COR-L47 (cell line): ENCODE measurements around the gene AAGAB.
"Not testable (repeated sequence)": the region's sequence is repeated elsewhere in the genome, so short reads cannot be mapped to it uniquely, and the experiment has no call there.

ENCODE experiments used
- DNase-seq: peaks from one replicate; lab custom pipeline; 2025; lab: John Stamatoyannopoulos, UW

Gene AAGAB

DNA sequence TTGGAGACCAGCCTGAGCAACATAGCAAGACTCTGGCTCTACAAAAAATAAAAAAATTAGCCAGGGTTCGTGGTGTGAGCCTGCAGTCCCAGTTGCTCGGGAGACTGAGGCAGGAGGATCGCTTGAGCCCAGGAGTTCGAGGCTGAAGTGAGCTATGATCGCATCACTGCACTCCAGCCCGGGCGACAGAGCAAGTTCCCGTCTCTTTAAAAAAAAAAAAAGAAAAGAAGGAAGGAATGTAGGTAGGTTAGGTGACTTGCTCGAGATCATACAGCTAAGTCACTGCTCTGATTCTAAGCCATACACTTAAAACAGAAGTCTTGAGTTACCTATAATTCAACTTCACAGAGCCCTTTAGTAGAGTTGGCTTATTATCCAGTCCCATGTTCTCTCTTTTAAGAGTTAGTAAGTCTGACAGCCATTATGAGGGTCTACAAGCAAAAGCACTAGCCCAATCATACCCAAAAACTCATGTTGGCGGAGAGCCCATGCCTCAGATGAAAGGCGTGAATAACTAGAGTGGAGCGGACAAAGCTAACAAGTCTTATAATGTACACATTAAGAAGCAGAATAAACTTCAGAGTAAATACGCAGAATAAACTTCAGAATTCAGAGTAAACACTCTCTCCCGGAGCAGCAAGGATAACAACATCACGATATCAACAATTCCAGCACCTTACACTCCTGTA lies 768 bp downstream of the AAGAB start:
- DNase-seq: no peak

DNA sequence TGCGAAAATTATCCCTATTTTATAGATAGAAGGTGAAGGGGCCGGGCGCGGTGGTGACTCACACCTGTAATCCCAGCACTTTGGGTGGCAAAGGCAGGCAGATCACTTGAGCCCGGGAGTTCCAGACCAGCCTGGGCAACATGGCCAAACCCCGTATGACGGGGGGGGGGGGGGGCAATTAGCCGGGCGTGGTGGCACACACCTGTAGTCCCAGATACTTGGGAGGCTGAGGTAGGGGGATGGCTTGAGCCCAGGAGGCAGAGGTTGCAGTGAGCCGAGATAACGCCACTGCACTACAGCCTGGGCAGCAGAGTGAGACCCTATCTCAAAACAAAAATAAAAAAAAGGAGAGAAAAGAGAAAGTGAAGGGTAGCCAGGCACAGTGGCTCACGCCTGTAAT lies 1.4 kb downstream of the AAGAB start:
- DNase-seq: no peak

- DNase-seq: no peak
Observed at GRCh38 chr15:67251318-67251717, 3.1 kb downstream of the AAGAB start.

DNA sequence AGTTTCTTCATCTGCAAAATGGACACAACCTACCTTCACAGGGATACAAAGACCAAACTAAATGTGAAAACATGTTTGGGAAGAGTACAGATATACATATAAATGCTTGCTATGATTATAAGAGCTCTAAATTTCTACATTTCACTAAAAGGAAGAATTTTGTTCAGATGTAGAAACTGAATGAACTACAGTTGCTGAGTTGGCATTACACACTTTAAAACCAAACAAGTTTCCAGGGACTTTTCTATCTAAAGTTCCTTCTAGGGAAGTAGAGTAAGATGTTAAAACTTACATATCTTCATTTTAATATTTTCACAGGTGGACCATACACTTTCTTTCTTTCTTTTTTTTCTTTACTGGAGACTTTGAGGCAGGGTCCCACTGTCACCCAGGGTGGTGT lies 4.6 kb downstream of the AAGAB start:
- DNase-seq: no peak

DNA sequence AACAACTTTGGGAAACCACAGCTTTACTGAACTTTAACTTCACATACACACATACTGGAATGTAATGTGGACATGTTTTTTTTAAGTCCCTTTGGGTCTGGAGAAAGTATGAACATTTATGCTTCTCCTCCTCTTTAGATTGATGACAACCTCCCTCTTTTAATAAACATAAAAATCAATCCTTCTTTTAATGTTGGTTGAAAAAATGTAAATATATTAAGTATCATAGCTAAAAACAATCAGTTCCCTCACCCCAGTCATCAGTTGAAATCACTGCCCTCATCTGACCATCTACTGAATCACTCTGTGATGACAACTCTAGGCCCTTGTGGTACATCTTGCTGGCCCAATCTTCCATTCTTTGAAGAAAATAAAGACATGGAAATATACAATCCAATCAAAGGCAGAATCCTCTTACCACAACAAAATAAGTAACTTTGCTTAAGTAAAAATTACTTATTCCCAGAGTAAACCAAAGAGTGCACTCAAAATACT lies 6.4 kb downstream of the AAGAB start:
- DNase-seq: no peak

GRCh38 chr15:67246606-67247005 lies 7.9 kb downstream of the AAGAB start:
- DNase-seq: not testable (repeated sequence)

GRCh38 chr15:67244971-67245478 lies 9.4 kb downstream of the AAGAB start:
- no peak for DNase-seq

GRCh38 chr15:67242708-67243111 lies 11.8 kb downstream of the AAGAB start:
- DNase-seq: no peak

DNA sequence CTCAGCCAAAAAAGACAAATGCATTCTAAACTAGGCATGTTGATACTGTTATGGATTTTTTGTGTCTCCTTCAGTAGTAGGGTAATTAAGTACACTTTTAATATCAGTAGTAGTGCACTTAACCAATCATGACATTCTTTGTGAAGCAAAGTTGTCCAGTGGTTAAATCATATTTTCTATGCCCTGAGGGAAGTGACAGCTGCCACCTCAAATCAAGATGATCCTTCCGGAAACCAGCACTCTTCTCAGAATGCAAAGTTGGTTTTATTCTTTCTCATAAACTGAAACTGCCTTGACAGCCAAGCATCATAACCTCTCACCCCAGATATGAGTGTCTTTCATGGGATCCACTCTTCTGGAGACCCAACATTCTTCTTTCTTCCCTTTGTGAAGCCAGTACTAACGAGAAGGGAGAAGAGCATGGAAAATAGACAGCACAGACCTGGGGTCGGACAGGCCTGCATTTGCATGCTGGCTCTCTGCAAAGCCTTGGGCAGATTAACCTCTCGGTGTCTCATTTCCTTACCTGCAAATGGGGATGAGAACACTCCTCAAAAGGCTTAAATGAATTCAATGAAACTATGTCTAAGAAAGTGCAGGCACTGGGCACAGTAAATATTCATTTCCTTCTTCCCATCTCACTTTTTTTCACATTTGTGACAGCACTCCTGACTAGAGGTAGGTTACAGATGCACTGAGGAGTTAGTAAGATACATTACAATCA lies 13.2 kb downstream of the AAGAB start:
- no peak for DNase-seq

GRCh38 chr15:67240235-67241131 lies 14.0 kb downstream of the AAGAB start:
- peak; percentile 56 for DNase-seq

DNA sequence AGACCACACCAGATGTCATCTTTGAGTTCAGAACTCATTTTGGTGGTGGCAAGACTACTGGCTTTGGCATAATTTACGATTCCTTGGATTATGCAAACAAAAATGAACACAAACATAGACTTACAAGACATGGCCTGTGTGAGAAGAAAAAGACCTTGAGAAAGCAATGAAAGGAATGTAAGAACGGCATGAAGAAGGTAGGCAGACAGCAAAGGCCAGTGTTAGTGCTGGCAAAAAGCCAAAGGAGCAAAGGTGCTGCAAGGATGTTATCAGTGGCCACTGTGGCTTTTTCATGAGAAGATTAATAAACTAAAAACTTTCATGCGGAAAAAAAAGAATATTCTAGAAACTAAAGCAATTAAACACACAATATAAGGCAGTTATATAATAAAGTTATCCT lies 21.9 kb downstream of the AAGAB start:
- no peak for DNase-seq

DNA sequence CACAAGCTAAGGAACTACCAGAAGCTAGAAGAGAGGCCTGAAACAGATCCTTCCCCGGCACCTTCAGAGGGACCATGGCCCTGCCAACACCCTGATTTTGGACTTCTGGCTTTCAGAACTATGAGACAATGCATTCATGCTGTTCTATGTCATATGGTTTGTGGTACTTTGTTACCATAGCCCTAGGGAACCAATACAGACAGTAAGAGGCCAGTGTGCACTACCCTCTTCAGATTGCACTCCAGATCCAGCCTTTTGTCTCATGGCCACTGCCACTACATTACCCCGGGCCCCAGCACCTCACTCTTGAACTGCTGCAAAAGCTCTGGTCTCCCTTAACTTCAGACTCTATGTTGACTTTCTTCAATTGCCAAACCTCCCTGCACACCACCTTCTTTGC lies 24.0 kb downstream of the AAGAB start:
- DNase-seq: no peak

- no peak for DNase-seq
Observed at GRCh38 chr15:67228286-67228685, 26.2 kb downstream of the AAGAB start.

DNA sequence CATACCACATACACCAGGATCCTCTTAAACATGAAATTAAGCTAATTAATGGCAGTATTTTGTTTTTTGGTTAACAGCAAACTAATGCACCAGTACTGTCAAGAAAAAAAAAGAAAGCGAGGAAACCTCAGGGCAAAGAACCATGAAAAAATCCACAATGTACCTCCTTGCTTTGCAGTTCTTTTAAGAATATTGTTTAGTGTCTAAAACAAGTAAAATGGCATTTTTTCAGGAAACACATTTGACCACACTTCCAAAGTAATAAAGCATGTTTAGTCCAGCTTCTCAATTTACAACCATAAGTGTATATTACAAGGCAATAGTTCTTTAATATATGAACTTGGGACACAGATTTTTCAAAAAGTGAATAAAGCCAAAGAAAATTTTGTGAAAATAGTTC lies 26.6 kb downstream of the AAGAB start:
- DNase-seq: no peak

DNA sequence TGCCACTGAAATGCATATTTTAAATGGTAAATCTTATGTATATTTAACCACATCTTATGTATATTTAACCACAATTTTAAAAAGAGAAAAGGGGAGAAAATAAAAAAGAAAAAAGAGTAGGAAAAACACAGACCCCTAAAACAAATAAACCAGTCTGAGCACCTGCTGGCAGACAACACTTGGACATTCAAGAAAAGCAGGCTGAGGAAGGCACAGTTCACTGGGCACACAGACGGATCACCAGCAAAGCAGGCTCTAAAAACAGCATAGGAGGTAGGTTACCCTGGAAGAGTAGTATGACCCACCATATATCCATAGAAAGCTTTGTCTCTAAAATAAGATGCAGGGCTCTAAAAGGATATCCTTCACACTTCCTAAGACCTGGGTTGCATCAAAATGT lies 27.0 kb downstream of the AAGAB start:
- no peak for DNase-seq

- no peak for DNase-seq
Observed at GRCh38 chr15:67225336-67225735, 29.1 kb downstream of the AAGAB start.

DNA sequence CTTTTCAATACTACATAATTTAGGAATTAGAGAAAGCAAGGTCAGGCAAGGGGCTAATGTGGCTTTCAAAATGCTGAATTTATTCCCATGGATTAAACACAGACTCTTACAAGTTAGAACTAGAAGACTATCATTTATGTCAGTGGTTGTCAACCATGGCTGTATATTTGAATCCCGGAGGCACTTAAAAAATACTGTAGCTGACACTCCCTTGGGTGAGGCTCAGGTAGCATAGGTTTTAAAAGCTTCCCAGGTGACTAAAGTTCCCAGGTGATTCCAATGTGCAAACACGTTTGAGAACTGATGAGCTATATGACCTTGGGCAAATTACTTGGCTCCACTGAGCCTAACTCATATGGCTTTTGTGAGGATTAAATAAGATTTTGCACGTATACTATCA lies 29.6 kb downstream of the AAGAB start:
- no peak for DNase-seq

DNA sequence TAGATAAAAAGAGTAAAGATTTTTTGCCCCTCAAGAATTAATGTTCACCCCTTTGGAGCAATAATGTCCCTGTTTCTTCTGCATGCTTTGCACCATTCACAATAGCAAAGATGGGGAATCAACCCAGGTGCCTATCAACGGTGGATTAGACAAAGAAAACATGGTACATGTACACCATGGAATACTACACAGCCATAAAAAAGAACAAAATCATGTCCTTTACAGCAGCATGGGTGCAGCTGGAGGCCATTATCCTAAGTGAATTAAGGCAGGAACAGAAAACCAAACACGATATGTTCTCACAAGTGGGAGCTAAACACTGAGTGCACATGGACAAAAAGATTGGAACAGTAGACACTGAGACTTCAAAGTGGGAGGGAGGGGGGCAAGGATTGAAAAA lies 35.2 kb downstream of the AAGAB start:
- DNase-seq: no peak

DNA sequence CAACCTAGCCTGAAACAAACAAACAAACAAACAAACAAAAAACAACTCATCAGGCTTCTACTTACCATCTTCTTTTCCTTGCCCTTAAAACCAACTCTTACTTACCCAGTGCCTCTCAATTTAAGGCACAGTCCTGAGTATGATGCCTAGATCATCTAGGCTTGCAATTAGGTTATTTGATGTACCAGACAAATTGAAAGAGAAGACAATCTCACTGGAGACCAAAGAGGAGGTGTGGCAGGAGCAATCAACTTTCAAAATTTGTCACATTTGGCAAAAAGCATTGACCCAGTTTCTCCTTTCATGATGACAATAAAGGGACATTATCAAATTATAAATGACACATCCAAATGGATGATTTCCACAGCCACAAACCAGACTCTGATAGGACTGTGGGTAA lies 36.0 kb downstream of the AAGAB start:
- DNase-seq: no peak

GRCh38 chr15:67216859-67217258 lies 37.6 kb downstream of the AAGAB start:
- no peak for DNase-seq

- DNase-seq: no peak
Observed at GRCh38 chr15:67215102-67215501, 39.4 kb downstream of the AAGAB start.

- DNase-seq: no peak
Observed at GRCh38 chr15:67212684-67213367, 41.6 kb downstream of the AAGAB start.
